ENCODE data around the gene RPS19.

- no peak for TF ChIP-seq CTCF (conservative IDR thresholded peaks at IDR 0.05; ENCODE audit: low read depth, low read length)
- TF ChIP-seq EZH2phosphoT487 (IDR thresholded peaks at IDR 0.05; ENCODE audit: borderline replicate concordance, low read length), result no peak
- TF ChIP-seq EZH2 (IDR thresholded peaks at IDR 0.05; ENCODE audit: low read length, unreplicated experiment), result no peak
These were observed 51.2 kb downstream of the RPS19 start for GRCh38 chr19:41910992-41911888.

Measured in PC-3 (cell line).